ENCODE data around the gene NPBWR2.
"Not testable (repeated sequence)": the region's sequence is repeated elsewhere in the genome, so short reads cannot be mapped to it uniquely, and the experiment has no call there.

Gene NPBWR2

DNA sequence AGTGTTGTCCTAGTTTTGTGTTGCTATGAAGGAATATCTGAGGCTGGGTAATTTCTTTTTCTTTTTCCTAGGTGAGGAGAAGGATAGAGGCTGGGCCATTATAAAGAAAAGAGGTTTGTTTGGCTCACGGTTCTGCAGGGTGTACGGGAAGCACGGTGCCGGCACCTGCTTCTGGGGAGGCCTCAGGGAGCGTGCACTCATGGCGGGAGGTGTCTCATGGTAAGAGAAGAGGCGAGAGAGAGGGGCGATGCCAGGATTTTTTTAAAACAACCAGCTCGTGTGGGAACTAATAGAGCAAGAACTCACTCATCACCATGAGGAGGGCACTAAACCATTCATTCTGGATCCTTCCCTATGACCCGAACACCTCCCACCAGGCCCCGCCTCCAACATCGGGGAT lies 14.2 kb upstream of the NPBWR2 start:
- Histone ChIP-seq H3K4me1 (peaks cover 0 to 25% (median 22%) of the 10 kb centered on the region in 10 experiments; a peak in 17 of 20 replicates), H3K9me3 (replicated peaks in 1 of 11) (no peaks in the 10 kb centered on the region), H3K36me3 (no peaks in the 10 kb centered on the region), H3K27me3 (peaks cover 0 to 7% (median 0%) of the 10 kb centered on the region in 11 experiments; a peak in 2 of 22 replicates), H3K27ac (no peak overlapping the region), H3K9ac (peak overlapping the region in 3 of 11 experiments; percentile 6 to 35 (median 32); a peak in 2 of 22 replicates), H3K4me3 (no peak overlapping the region), H3K4me2 (peak overlapping the region in 6 of 11 experiments; percentile 18 to 86 (median 76); a peak in 10 of 22 replicates), H4K20me1 (peaks cover 0 to 4% (median 0%) of the 10 kb centered on the region in 11 experiments; a peak in 1 of 22 replicates)
- no peak for TF ChIP-seq Cebpa-rat (IDR thresholded peaks at IDR 0.05)

GRCh38 chr20:64119681-64120341 lies 12.4 kb upstream of the NPBWR2 start:
- Histone ChIP-seq H3K27me3 (peaks cover 0 to 7% (median 0%) of the 10 kb centered on the region in 11 experiments; a peak in 2 of 22 replicates), H3K4me2 (peak overlapping the region; percentile 70 to 86 (median 78)), H3K36me3 (no peaks in the 10 kb centered on the region), H3K9me3 (replicated peaks in 1 of 11) (no peaks in the 10 kb centered on the region), H3K9ac (peak overlapping the region in 8 of 11 experiments; percentile 17 to 55 (median 37); a peak in 6 of 22 replicates), H3K4me3 (peak overlapping the region in 8 of 10 experiments; percentile 10 to 56 (median 36); a peak in 7 of 20 replicates), H4K20me1 (peaks cover 0 to 7% (median 0%) of the 10 kb centered on the region in 11 experiments; a peak in 2 of 22 replicates), H3K4me1 (peaks cover 0 to 25% (median 22%) of the 10 kb centered on the region in 10 experiments; a peak in 17 of 20 replicates), H3K27ac (peak overlapping the region in 5 of 11 experiments; percentile 4 to 36 (median 26); a peak in 4 of 22 replicates)
- no peak for TF ChIP-seq Cebpa-rat (IDR thresholded peaks at IDR 0.05)

- H3K4me2 ChIP-seq: peak overlapping the region in 5 of 11 experiments; percentile 73 to 86 (median 77); a peak in 6 of 22 replicates
- H3K9me3 ChIP-seq (replicated peaks in 1 of 11): no peaks in the 10 kb centered on the region
- peaks cover 0 to 25% (median 22%) of the 10 kb centered on the region in 10 experiments; a peak in 17 of 20 replicates for H3K4me1 ChIP-seq
- peaks cover 0 to 7% (median 0%) of the 10 kb centered on the region in 11 experiments; a peak in 2 of 22 replicates for H4K20me1 ChIP-seq
- no peaks in the 10 kb centered on the region for H3K36me3 ChIP-seq
- no peak for TF ChIP-seq Cebpa-rat (IDR thresholded peaks at IDR 0.05)
- H3K27me3 ChIP-seq: peaks cover 0 to 7% (median 0%) of the 10 kb centered on the region in 11 experiments; a peak in 3 of 22 replicates
- 0 out of 22 replicates have a peak overlapping the region, but pooled peaks of 2 of the 11 experiments have one; percentile 19 to 36 for H3K9ac ChIP-seq
- no peak overlapping the region for H3K4me3 ChIP-seq
- 0 out of 22 replicates have a peak overlapping the region, but pooled peaks of 1 of the 11 experiments have one; percentile 26 for H3K27ac ChIP-seq
These were observed 11.9 kb upstream of the NPBWR2 start for GRCh38 chr20:64119301-64119680.

GRCh38 chr20:64117432-64117777 lies 10.0 kb upstream of the NPBWR2 start:
- peaks cover 0 to 19% (median 0%) of the 10 kb centered on the region in 11 experiments; a peak in 4 of 22 replicates for H4K20me1 ChIP-seq
- H3K9me3 ChIP-seq (replicated peaks in 1 of 11); H3K4me3 ChIP-seq; H3K36me3 ChIP-seq; H3K4me2 ChIP-seq; H3K27me3 ChIP-seq; H3K9ac ChIP-seq; H3K27ac ChIP-seq: not testable (repeated sequence)
- peaks cover 9 to 44% (median 38%) of the 10 kb centered on the region in 10 experiments for H3K4me1 ChIP-seq

GRCh38 chr20:64116541-64117431 lies 9.4 kb upstream of the NPBWR2 start:
- Histone ChIP-seq H3K9ac (no peak overlapping the region), H3K4me2 (no peak overlapping the region), H3K4me1 (peaks cover 15 to 50% (median 44%) of the 10 kb centered on the region in 10 experiments), H3K27ac (no peak overlapping the region), H3K4me3 (no peak overlapping the region), H3K36me3 (no peaks in the 10 kb centered on the region), H4K20me1 (peaks cover 0 to 25% (median 0%) of the 10 kb centered on the region in 11 experiments; a peak in 5 of 22 replicates), H3K27me3 (peaks cover 0 to 7% (median 0%) of the 10 kb centered on the region in 11 experiments; a peak in 3 of 22 replicates), H3K9me3 (replicated peaks in 1 of 11) (no peaks in the 10 kb centered on the region)
- TF ChIP-seq Cebpa-rat (IDR thresholded peaks at IDR 0.05): no peak

GRCh38 chr20:64116016-64116415 lies 8.7 kb upstream of the NPBWR2 start:
- Histone ChIP-seq H3K27ac (no peak overlapping the region), H3K9ac (no peak overlapping the region), H3K4me3 (no peak overlapping the region), H3K36me3 (no peaks in the 10 kb centered on the region), H4K20me1 (peaks cover 0 to 29% (median 0%) of the 10 kb centered on the region in 11 experiments; a peak in 5 of 22 replicates), H3K9me3 (replicated peaks in 1 of 11) (no peaks in the 10 kb centered on the region), H3K4me2 (no peak overlapping the region), H3K27me3 (peaks cover 0 to 7% (median 0%) of the 10 kb centered on the region in 11 experiments; a peak in 3 of 22 replicates), H3K4me1 (peaks cover 19 to 51% (median 43%) of the 10 kb centered on the region in 10 experiments)
- TF ChIP-seq Cebpa-rat (IDR thresholded peaks at IDR 0.05): no peak

DNA sequence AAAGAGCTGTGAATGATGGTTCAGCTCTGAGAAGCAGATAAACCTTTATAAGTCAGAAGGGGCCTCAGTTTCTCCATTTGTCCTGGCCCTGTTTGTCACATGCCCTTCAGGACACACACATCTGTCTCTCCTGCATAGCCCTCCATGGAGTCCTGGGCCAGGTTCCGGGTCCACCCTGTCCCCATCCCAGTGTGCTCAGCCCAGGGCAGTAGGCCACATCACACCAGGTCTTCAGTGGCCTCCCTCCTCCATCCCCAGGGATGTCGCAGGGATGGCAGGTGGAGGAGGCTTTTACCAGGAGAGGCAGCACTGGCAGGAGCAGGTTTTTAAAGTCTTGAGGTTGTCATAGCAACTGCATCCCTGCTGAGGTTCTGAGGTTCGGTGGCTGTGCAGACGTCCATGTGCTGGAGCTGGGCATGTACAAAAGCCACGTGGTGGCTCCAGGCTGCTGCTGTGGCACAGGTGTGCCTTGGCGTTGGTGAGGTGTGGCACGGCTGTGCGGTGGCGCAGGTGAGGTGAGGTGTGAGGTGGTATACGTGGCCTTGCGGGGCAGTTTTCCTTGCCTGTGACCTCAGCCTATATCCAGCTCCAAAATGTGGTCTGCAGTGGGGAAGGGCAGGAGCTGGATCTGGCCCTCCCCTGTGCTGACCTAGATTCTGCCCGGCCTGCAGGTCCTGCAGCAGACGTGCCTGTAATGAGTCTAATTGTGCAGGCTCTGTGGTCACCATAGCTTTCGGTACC lies 8.0 kb upstream of the NPBWR2 start:
- Histone ChIP-seq H3K4me2 (no peak overlapping the region), H3K27ac (no peak overlapping the region), H3K4me1 (peaks cover 19 to 52% (median 43%) of the 10 kb centered on the region in 10 experiments), H3K36me3 (no peaks in the 10 kb centered on the region), H3K9me3 (replicated peaks in 1 of 11) (no peaks in the 10 kb centered on the region), H4K20me1 (peaks cover 0 to 29% (median 0%) of the 10 kb centered on the region in 11 experiments; a peak in 5 of 22 replicates), H3K9ac (no peak overlapping the region), H3K4me3 (no peak overlapping the region), H3K27me3 (peaks cover 0 to 7% (median 0%) of the 10 kb centered on the region in 11 experiments; a peak in 3 of 22 replicates)
- no peak for TF ChIP-seq Cebpa-rat (IDR thresholded peaks at IDR 0.05)

DNA sequence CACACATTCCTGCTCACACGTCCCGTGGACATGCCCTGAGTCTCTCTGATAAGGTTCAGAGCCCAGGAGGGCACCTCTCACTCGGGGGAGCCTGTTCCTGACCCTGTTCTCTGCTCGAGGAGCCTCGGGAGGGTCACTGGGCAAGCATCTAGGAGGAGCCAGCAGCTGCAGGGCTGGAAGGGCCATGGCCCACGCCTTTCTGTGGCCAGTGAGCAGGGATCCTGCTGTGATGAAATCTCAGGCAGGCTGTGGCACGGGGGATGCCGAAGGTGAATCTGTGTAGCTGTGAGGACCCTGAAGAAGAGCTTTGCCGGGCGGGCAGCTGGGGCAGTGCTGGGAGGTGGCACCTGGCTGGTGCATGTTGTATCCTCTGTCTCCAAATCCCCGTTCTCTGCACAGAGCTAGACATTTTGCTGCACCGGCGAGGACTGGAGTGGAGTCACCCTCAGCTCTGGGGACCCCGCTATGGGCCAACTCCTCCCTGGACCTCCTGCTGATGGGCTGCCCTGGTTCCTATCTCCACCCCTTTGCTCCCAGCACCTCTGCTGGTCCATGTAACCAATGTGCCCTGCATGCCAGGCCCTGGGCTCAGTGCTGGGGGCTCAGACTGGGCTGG lies 7.1 kb upstream of the NPBWR2 start:
- no peak for TF ChIP-seq Cebpa-rat (IDR thresholded peaks at IDR 0.05)
- H3K4me2 ChIP-seq: peak overlapping the region in 2 of 11 experiments; percentile 89 to 92; a peak in 3 of 22 replicates
- no peak overlapping the region for H3K27ac ChIP-seq
- peaks cover 15 to 52% (median 43%) of the 10 kb centered on the region in 10 experiments for H3K4me1 ChIP-seq
- H4K20me1 ChIP-seq: peaks cover 0 to 29% (median 0%) of the 10 kb centered on the region in 11 experiments; a peak in 6 of 22 replicates
- no peak overlapping the region for H3K9ac ChIP-seq
- peaks cover 0 to 7% (median 0%) of the 10 kb centered on the region in 11 experiments; a peak in 3 of 22 replicates for H3K27me3 ChIP-seq
- no peaks in the 10 kb centered on the region for H3K36me3 ChIP-seq
- no peak overlapping the region for H3K4me3 ChIP-seq
- no peaks in the 10 kb centered on the region for H3K9me3 ChIP-seq (replicated peaks in 1 of 11)
